Activated T-cell treated with anti-CD3 and anti-CD28 coated beads for 1 hour (primary cell): ENCODE measurements around the gene CCDC73.
"Not testable (repeated sequence)": the region's sequence is repeated elsewhere in the genome, so short reads cannot be mapped to it uniquely, and the experiment has no call there.

ENCODE experiments used
- DNase-seq: peaks from one replicate; pipeline ENCODE4 v3.0.0-alpha.2; 2020; ENCODE audit warnings: low read depth

The CCDC73 gene

DNA sequence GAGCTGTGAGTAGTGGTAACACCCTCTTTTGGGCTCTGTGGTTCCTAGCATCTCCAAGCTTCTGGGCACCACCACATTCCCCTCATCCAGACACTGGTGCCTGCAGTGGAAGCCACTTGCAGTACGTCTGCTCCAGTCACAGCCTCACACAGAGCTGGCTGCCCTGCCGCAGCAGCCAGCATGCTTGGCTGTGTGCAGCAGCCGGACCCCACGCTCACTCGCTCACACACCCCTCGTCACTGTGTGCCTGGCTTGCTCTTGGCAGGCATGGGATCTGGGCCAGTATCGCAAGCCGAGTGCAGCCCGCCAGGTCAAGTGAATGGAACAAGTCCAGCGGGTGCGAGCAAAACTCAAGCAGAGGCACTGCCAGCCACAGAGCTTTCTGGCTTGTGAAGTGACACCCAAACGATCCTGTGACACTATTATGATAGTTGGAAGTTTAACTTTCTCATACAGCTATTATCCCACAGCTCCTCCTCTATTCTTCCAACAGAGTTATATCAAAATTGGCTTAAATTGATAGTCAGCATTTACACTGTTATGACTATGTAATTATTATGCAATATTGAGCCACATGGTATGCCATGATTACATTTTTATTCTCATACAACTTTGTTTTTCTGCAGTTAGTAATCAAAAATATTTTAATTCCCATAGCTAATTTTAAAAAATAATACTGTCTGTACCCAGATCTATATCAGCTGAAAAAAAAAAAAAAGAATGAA, 89.0 kb downstream of the CCDC73 start:
- no peak for DNase-seq

DNA sequence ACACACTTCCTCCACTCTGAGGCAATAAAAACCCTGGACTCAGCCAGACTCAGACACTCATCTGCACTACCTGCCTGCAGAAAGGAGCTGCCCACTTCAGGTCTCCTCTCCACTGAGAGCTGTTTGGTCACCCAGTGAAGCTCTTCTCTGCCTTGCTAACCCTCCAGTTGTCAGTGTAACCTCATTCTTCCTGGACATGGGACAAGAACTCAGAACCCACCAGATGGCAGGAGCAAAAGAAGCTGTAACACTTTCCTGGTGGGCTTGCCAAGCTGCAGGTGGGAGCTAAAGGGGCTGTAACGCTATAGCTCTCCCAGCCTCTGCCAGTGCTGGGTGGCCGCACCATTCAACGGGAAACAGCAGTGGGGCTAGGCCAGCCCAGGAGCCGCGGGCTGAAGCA, 89.7 kb downstream of the CCDC73 start:
- no peak for DNase-seq

DNA sequence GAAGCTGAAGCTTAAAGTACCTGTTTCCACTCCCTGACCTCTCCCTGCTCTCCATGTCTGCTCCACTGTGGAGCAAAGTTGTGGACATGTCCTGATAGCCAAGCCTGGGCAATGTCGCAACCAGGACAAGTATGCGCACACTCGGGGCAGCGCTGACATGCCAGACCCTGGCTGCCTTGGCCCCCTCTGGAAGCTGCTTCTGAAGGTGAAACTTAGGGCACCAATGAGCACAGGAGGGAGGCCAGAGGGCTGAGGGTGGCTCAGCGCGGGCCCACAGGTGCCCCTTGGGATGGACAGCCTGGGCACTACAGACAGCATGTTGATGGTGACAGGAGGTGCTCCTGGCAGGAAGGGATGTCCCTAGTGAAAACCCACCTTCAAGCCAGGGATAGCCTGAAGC, 90.2 kb downstream of the CCDC73 start:
- DNase-seq, result no peak

DNA sequence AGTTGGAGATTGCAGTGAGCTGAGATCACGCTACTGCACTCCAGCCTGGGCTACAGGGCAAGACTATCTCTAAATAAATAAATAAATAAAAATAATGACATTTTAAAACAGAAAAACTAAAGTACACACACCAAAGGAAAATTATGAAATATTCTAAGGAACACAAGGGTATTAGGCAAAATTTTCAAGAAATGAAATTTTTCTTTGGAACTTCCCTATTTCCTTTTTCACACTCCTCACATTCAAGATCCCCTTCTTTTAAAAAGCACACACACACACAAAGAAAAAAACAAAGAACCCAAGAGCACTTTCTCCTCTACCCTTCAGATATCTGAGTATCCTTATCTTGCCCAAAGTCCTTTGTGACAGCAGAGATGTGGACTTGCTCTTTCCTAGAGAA, 92.8 kb downstream of the CCDC73 start:
- DNase-seq, result no peak

DNA sequence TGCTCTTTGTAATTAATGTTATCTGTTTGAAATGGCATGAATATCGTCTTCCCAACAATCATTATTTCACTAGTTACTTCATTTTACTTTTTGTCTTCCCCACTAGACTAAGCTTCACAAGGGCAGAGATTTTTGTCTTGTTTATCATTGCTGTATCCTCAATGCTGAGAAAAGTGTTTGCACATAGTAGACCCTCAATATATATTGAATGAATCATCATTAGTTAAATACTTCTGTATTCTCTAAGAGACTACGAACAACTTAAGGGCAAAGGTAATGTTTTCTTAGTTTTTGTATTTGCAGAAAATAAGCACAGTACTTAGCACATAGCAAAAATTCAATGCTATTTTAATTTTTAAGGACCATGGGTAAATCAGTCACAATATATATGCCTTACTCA, 95.9 kb downstream of the CCDC73 start:
- no peak for DNase-seq

DNA sequence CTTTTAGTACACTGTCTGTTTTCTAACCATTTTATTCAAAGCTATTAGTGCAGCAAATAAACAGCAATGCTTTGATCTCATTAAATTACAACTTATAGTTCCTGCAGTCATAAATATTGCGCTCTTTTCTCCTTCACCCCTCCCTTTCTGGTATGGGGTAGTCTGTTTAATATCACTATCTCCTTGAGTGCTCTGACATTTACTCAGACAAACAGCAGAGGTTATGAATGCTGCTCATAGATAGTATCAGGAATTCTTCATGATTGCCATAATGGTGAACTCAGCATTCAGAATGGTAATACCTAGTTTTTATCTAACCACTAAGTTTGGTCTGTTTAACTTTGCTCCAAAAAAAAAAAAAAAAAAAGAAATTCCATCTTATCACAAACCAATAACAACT, 123.4 kb downstream of the CCDC73 start:
- DNase-seq, result no peak

DNA sequence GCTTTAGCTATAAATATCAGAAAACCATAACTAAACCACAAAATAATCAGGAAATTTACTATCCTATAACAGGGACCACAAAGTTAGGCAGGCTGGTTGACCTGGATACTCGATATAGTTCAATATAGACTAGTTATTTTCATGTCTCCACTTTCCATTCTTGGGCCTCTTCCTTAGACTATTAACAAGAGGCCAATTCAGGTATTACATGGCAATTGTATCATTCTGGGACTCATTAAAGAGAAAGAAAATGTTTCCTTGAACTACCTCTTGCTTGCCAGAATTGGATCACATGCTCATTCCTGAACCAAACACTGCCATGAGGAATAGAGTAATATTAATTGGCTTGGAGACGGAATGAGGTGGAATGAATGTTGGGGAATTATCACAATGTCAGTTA, 134.8 kb downstream of the CCDC73 start:
- no peak for DNase-seq

DNA sequence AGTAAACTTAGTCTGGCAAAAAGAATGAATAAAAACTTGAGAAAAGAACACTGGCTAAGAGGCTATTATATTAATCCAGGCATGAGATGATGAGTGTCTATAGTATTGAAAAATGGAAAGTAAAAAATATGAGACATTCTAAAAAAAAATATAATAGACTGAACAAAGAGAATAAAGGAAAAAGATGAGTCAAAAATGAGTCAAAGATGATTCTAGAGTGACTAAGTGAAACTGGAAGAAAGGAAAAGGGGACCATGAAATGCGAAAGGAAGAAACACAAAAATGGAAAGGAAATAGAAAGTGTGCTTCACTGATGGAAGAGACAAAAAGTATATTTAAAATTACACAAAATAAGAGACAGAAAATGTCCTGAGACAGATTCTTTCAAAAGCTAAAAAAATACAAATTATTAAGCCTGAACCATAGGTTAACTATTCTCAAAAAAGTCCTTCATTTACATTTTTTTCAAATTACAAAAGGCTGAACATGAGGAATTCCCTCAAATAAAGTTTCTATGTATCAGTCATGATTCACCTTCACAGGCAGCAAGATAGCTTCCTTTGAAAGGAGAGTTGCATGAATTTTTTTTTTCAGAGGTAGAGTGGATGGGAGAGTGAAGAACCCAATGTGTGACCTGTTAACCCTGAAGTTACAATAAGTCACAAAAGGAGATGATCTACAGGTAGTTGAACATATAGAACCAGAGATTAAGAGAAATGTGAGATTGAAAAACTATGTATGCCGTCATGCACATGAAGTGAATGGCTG, 135.6 kb downstream of the CCDC73 start:
- DNase-seq, result no peak

DNA sequence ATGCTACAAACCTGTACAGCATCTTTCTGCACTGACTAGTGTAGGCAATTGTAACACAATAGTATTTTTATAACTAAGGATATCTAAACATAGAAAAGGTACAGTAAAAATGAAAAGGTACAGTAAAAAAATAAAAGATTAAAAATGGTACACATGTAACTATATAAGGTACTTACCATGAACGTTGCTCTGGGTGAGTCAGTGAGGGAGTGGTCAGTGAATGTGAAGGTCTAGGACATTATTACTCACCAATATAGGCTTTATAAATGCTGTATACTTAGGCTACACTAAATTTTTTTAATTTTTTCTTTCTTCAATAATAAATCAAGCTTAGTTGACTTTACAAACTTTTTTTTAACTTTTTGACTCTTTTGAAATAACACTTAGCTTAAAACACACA, 150.9 kb downstream of the CCDC73 start:
- no peak for DNase-seq

DNA sequence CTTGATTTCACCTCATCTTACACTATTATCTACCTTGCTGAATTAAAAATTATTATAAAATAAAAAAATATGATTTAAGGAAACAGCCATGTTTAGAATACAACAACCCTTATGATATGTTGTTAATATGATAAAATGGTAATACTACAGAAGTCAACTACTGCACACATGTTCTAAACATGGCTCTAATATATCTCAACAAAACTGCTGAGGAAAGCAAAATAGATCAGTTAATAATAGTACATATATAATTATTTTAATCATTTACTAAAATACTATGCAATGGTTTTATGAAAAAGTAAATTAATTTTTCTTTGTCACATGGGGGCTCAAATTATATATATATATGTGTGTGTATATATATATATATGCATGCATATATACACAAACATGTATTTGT, 153.1 kb downstream of the CCDC73 start:
- no peak for DNase-seq

DNA sequence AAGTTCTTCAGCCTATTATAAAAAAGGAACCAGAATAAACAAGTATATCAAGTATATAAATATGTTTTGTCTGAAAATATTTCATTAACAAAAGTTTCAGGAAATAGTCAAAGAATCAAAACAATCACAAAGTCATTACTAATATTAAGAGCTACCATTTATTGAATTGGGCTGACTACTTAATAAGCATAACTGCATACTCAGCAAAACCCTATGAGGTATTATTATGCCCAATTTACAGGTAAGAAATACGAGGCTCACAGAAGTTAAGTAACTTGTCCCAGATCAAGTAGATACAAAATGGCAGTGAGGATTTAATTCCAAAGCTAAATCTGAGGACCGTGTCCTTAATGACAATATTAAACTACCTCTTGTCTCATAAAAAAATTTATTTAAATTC, 158.6 kb downstream of the CCDC73 start:
- no peak for DNase-seq

DNA sequence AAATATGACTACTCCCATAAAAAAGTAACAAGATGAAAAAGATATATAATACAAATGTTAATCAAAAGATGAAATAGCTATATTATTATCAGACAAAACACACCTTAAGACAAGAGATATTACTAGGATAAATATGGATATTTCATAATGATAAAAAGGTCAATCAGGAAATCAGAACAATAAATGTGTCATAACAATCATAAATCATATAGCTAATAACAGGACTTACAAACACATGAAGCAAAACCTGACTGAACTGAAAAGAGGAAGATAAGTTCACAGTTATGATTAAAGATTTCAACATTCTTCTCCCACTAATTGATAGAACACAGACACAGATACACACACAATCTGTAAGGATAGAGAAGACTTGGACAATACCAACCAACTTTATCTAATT, 163.6 kb downstream of the CCDC73 start:
- DNase-seq, result no peak

DNA sequence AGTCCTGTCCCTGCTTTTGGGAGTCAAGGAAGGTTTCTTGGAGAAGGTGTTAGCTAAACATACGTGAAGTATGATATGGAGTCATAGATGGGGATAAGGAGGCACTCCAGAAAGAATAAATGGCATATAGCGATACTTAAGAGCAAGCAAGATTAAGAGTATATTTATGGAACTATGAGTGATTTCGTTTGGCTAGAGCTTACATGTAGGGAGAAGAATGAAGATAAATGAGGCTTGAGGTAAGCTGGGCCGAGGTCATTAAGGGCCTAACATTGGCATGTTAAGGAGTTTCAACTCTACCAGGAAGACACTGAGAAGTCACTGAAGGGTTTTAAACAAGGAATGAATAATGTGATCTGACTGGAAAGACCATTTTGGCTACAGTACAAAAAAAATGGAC, 177.6 kb downstream of the CCDC73 start:
- no peak for DNase-seq

DNA sequence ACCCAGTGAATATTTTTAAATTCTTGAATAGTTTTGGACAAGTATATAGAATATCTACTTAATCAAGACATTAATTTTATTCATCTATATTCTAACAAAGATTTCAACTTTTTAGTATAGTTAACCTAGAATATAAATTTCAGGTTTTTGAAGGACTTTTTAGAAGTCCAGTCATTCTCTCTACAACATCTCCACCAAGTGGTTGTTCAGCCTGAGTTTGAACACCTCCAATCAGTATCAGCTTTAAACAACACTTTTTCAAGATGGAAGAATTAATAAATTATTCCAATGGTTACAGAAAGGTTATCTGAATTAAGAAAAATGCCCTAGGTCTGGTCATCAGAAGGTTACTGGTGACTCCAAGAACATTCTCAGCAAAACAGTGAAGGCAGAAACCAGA, 179.0 kb downstream of the CCDC73 start:
- no peak for DNase-seq

DNA sequence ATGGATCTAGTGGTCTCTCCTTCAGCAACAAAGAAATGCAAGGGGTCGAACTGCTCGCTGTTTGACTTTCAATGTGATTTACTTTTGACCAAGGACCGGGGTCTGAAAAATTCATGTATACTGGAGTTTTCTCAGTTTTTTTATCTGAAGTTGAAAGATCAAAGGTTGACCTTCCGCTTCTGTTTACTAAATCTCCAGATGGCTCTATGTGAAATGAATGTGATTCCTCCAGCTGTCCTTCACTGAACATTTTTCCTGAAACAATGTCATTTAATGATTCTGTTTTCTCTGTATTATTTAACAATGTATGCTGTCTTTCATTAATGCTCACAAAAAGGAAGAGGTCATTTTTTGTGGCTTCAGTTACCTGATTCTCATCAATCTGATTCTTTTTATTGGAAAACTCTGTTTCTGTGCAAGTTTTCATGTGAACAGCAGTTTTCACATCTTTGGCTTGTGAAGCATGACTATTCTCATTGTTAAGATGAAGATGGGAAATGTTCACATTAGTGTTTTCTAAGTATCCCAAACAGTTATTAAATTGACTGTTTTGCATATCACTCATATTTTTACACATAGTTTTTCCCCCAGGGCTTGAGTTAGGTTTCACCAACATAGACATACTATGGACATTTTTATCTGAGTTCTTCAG, 180.8 kb downstream of the CCDC73 start:
- no peak for DNase-seq

DNA sequence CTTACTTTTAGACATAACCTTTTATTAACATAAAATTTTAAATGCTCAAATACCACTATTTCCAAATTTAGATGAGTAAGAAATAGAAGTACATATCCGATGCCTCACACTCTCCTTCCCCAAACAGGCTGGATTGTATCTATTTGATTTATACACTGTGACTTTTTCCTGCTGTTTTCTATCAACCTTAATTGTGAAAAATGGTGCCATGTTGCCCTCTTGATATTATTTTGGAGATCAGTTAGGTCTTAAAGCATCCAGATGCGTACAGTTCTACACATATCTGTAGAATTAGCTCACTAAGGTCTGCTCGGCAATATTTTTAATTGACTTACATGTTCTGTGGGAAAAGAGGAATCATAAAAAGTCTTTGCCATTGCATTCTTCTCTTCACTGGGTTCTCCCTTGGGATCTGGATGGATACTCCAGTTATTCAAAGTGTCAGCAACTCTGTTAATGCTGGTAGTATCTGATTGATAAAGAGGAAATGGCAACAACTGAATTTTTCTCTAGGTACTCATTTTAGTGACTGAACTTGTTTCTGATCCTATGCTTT, 183.6 kb downstream of the CCDC73 start:
- DNase-seq, result no peak

DNA sequence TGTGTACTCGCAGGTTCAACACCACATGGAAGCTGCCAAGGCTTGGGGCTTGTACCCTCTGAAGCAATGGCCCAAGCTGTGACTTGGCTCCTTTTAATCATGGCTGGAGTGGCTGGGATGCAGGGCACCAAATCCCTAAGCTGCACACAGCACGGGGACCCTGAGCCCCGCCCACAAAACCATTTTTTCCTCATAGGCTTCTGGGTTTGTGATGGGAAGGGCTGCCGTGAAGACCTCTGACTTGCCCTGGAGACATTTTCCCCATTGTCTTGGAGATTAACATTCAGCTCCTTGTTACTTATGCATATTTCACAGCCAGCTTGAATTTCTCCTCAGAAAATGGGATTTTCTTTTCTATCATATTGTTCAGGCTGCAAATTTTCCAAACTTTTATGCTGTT, 185.6 kb downstream of the CCDC73 start:
- DNase-seq, result not testable (repeated sequence)

DNA sequence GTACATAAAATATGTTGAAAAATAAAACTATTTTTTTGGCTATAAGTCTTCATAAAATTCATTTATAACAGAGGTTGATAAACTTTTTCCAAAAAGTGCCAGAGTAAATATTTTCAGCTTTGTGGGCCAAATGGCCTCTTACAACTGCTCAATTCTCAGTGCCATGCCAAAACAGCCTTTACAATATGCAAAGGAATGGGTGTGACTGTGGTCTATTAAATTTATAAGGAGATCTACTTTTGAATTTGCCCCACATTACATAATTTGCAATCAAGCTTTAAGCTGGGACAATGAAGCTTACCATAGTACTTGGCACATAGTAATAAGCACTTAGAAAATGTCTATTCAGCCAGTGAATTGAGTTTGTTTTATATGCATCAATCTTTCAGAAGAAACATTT, 188.2 kb downstream of the CCDC73 start:
- DNase-seq, result no peak

DNA sequence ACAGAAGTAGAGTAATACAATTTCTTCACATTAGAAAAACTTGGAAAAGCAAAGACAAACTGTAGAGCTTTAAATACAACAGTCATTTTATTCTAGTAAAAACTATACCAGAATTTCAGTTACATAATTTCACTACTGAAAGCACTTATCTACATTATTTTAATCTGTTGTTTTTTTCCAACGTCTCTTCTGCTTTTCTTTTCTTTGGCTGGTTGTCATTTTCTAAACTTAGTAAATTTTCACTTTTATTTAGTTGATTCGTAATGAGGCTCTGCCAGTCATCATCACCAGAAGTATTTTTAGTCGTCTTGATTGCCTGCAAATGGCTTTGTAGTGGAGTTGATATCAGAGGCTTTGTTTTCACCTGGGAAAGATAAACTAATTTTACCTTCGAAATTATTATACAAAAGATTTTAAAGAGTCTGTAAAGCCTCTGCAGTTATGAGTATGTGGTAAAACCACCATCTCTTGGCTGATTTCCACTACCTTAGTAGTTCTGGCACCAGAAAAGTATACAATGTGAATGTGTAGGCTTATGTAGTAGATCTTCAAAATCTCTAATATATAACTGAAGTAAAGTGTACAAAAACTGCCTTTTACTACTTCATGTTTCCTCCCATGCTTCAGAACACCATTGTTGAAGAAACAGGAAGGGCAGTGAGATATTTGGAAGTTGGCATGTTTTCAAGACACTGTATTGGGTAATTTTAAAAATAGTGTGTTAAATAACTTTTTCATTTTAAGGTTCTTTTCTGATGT, 191.6 kb downstream of the CCDC73 start:
- no peak for DNase-seq

DNA sequence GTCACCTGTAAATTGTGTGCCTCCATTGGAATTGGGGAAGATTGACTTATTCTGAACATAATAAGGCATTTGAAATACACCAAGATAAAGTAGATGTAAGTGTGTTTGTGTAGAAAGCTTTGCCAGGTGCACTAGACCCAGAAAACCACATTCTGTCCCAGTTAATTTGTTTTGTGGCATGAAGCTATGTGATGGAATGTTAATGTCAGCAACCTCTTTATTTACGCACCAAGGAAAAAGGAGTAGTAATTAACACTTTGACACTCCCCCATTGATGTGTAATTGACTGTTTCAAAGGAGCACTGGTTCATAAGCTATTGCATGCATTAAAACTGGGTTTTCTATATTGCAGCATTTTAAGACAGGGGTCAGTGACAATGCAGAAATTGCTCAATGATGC, 196.5 kb downstream of the CCDC73 start:
- DNase-seq, result no peak

DNA sequence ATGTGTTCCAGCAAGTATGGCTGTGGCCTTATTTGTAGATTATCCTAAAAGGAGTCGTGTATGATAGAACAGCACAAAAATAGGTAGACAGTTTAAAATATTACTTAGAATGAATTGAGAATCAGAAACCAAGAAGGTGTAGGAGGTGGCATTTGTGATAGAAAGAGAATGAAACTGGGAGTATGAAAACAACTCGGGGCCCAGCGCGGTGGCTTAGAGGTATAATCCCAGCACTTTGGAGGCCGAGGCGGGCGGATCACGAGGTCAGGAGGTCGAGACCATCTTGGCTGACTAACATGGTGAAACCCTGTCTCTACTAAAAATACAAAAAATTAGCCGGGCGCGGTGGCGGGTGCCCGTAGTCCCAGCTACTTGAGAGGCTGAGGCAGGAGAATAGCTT, 198.3 kb downstream of the CCDC73 start:
- not testable (repeated sequence) for DNase-seq

DNA sequence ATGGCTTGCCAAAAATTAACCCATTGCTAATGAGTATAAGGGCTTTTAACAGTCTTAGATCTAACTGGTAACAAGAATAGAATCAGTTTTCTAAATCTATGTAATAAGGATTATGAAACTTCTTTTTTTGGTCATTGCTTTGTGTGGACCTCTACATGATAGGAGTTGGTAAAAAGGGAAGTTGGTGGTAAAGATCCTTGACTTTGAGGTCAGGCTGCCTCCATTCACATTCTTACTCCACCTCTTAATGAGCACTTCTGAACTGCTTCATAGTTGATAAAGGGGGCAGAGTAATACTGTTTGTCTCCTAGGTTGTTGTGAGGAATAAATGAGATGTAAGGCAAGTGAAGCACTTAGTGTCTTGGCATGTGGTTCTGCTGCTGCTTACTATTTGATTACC, 200.2 kb downstream of the CCDC73 start:
- no peak for DNase-seq
